ENCODE data around the gene WDSUB1. TPM values are rescaled to one million over a fixed set of nuclear protein-coding genes. Genes with fewer than 3 reads are reported as not detected.
A peak's percentile ranks its signal among the peaks of the same experiment; 100 is the strongest.

WDSUB1 gene
- total RNA-seq, 3 donors from 2014 or later, result 7.5 to 12.5 (median 9.1) TPM

DNA sequence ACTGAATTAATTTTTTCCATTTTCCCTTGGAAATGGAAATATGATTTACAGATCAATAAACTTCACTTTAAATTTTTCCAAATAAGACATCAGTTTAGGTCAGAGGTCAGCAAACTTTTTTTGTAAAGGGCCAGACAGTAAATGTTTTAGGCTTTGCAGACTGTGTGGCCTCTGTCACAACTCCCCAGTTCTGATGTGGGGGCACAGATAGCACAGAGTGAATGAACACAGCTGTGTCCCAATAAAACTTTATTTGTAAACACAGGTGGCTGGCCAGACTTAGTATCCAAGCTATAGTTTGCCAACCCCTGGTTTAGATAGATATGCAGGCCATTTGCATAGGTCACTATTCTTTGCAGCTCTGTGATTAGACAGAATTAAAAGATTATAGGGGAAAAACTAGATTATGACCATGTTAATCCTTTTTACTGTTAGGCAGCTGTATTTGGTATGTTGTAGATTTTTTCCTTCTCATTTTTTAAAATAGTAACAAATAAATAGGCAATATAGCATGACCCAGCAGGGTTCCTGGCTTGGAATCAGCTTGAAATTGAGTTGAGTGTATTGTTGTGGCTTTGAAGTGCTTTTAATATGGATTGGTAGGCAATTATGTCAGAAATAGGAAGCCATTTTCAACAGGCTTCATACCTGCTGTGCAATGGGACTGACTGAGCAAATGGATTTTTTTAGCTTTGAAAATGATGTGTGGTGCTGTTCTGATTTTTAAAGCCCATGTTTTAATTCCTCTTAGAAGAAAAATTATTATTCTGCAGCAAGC, 59.7 kb downstream of the WDSUB1 start:
- Histone ChIP-seq H3K9me3 (no peaks in the 10 kb centered on the region), H3K4me3 (no peak overlapping the region), H3K4me1 (ENCODE audit: low read depth) (no peaks in the 10 kb centered on the region), H3K36me3 (ENCODE audit: low read depth) (peaks cover 11% of the 10 kb centered on the region)
- TF ChIP-seq CTCF (IDR thresholded peaks at IDR 0.05), result no peak
- intact Hi-C loops (cut with DNase I, micrococcal nuclease), result no loop called here
- DNase-seq (no peak), ATAC-seq (no peak)

- Histone ChIP-seq H3K4me1 (ENCODE audit: low read depth) (no peaks in the 10 kb centered on the region), H3K4me3 (no peak overlapping the region), H3K36me3 (ENCODE audit: low read depth) (peaks cover 11% of the 10 kb centered on the region), H3K9me3 (no peaks in the 10 kb centered on the region)
- no peak for TF ChIP-seq CTCF (IDR thresholded peaks at IDR 0.05)
- peak; percentile 42 for ATAC-seq
- intact Hi-C loops (cut with DNase I, micrococcal nuclease), result no loop called here
- no peak for DNase-seq
Observed at GRCh38 chr2:159226059-159226461, 60.4 kb downstream of the WDSUB1 start.

DNA sequence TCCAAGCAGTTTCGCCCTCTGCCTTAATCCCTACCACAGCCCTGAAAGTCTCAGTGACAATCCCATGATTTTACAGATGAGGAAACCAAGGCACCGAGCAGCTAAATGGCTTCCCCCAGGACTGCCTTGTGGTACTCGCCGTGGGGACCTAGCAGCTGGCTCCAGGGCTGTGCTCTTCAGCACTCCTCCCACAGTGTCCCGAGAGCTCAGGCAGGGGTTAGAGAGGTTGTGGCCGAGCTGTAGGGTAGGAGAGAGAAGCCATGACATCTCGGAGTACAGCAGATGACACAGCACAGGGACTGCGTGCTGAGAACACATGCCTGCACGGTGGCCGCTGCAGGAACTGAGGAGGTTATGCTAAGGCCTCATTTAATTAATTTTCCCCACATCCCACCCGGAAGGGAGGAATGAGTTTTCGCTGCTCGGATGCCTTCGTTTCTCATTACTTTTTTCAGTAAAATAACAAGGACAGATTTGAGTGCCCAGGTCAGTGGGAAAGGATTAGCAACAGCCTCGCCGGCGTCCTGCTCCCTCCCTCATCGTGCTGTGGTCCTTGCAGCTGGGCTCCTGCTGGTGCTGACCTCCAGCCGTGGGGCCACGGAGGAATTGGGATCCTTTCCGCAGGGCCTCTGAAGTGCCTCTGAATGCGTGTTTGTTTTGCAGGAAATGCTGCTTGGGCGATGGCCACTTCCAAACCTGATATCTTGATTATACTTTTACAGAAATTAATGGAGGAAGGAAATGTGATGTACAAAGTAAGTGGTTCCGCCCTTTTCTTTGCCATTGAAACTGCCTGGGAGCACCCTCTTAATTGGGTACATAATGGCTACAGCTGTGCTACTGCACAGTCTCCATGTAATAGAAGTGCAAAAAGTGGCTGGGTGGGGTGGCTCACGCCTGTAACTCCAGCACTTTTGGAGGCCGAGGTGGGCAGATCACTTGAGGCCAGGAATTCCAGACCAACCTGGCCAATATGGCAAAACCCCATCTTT, 61.2 kb downstream of the WDSUB1 start:
- ATAC-seq (no peak), DNase-seq (no peak)
- intact Hi-C loops (cut with DNase I, micrococcal nuclease), result no loop called here
- Histone ChIP-seq H3K9me3 (no peaks in the 10 kb centered on the region), H3K4me1 (ENCODE audit: low read depth) (no peaks in the 10 kb centered on the region), H3K36me3 (ENCODE audit: low read depth) (peaks cover 11% of the 10 kb centered on the region), H3K4me3 (no peak overlapping the region)
- no peak for TF ChIP-seq CTCF (IDR thresholded peaks at IDR 0.05)

DNA sequence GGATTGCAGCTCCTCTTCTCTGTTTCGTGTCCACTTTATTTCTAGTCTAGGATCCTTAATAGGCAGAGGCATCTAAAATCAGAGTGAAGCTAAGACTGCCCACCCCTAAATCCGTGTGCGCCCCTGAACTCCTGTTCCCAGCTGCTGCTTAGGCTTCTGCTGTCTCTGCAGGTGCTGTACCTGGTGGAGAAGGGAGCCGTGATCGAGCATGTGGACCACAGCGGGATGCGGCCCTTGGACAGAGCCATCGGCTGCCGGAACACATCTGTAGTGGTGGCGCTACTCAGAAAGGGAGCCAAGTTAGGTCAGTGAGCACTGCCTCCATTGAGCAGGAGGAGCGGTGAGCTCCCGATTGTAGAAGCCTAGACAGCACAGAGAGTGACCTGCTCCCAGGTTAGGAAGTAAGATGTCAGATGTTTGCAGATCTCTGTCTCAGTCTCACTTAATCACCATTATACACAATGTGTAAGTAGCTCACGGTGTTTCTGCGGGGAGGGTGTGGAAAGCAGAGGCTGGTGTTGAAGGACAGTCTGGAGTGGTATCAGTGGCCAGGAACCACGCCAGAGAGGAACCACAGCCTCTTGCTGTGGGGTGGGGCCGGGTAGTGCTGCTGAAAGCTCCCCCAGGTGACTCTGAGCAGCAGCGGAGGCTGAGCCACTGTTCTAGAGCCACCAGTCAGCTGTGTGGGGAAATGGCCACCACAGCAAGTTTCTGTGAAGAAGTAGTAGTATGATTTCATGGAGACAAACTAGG, 62.3 kb downstream of the WDSUB1 start:
- ATAC-seq (no peak), DNase-seq (no peak)
- TF ChIP-seq CTCF (IDR thresholded peaks at IDR 0.05), result no peak
- Histone ChIP-seq H3K9me3 (no peaks in the 10 kb centered on the region), H3K36me3 (ENCODE audit: low read depth) (peaks cover 11% of the 10 kb centered on the region), H3K4me3 (no peak overlapping the region), H3K4me1 (ENCODE audit: low read depth) (no peaks in the 10 kb centered on the region)
- intact Hi-C loops (cut with DNase I, micrococcal nuclease), result no loop called here

DNA sequence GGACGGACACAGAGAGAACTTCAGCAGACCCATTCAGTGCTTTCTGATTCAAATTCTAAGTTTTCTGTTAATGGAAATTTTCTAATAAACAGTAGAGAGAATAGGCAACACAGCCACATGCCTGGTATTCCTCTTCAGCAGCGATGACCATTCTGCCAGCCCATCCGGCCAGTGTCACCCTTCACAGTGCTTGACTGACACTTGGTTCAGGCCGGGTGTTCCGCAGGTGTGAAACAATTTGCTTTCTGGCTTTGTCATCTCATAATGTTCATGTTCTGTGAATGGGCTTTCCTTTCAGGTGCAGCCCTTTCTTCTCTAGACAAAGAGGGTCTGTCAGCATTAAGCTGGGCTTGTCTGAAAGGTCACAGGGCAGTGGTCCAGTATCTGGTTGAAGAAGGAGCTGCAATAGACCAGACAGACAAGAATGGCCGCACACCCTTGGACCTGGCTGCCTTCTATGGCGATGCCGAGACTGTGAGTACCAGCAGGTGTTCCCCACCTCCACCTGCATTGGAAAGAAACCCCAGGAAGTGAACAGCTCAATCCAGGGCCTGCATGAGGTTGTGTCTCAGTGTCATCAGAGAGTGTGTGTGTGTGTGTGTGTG, 67.0 kb downstream of the WDSUB1 start:
- no peaks in the 10 kb centered on the region for H3K36me3 ChIP-seq (ENCODE audit: low read depth)
- no peak for DNase-seq
- intact Hi-C loops (cut with DNase I, micrococcal nuclease), result no loop called here

More for the DNA sequence above, 67.0 kb downstream of the WDSUB1 start:
- TF ChIP-seq CTCF (IDR thresholded peaks at IDR 0.05), result no peak
- Histone ChIP-seq H3K9me3 (no peaks in the 10 kb centered on the region), H3K4me1 (ENCODE audit: low read depth) (no peaks in the 10 kb centered on the region), H3K4me3 (no peak overlapping the region)
- no peak for ATAC-seq
